Measurements from ENCODE around the gene GAS2. TPM values are rescaled to one million over a fixed set of nuclear protein-coding genes. Genes with fewer than 3 reads are reported as not detected.

Gene GAS2
- total and polyA plus RNA-seq, 12 donors: 1.5 to 21.7 (median 12.5) TPM

- no peak overlapping the region for H3K27ac ChIP-seq
- intact Hi-C loops (cut with DNase I): loop anchor here in 2 of 10 donors (10.0 kb wide), 1 partner anchor 48 kb away; no protein-coding TSS in a partner anchor
- DNase-seq (no peak), ATAC-seq (no peak)
- H3K4me3 ChIP-seq: no peak overlapping the region
- no peaks in the 10 kb centered on the region for H3K9me3 ChIP-seq
- H3K4me1 ChIP-seq: peaks cover 0 to 16% (median 0%) of the 10 kb centered on the region in 9 donors
- no peaks in the 10 kb centered on the region for H3K27me3 ChIP-seq
- no peaks in the 10 kb centered on the region for H3K36me3 ChIP-seq
- WGBS, 2 donors: 91 to 94% methylated on average over 3 of the region's 3 CpGs
- TF ChIP-seq CTCF (IDR thresholded peaks at IDR 0.05): no peak
Measured at GRCh38 chr11:22723274-22723673, 56.9 kb downstream of the GAS2 start.

GRCh38 chr11:22725079-22725478 is 58.7 kb downstream of the GAS2 start:
- ATAC-seq (peak in 7 of 8 donors; percentile 67 to 91 (median 80)), DNase-seq (no peak)
- H3K4me1 ChIP-seq: peaks cover 0 to 16% (median 0%) of the 10 kb centered on the region in 9 donors
- no peaks in the 10 kb centered on the region for H3K9me3 ChIP-seq
- TF ChIP-seq CTCF (IDR thresholded peaks at IDR 0.05): no peak
- H3K27me3 ChIP-seq: no peaks in the 10 kb centered on the region
- H3K4me3 ChIP-seq: no peak overlapping the region
- intact Hi-C loops (cut with DNase I): loop anchor here in 6 of 10 donors (5.0 to 10.0 kb wide), 4 partner anchors 48 to 98 kb away; partner anchors contain the start of genes FANCF (in 2 of the 6) and GAS2 (in 2 of the 6)
- 5 to 21% methylated on average over 3 of the region's 3 CpGs for WGBS, 2 donors
- no peaks in the 10 kb centered on the region for H3K36me3 ChIP-seq
- peak overlapping the region in 8 of 10 donors; percentile 8 to 82 (median 60) for H3K27ac ChIP-seq

- intact Hi-C loops (cut with DNase I): loop anchor here in 6 of 10 donors (5.0 to 10.0 kb wide), 4 partner anchors 51 to 101 kb away; partner anchors contain the start of genes FANCF (in 2 of the 6) and GAS2 (in 2 of the 6)
- peaks cover 0 to 24% (median 0%) of the 10 kb centered on the region in 9 donors for H3K4me1 ChIP-seq
- WGBS, 2 donors: 45 to 52% methylated on average over 3 of the region's 3 CpGs
- no peaks in the 10 kb centered on the region for H3K27me3 ChIP-seq
- H3K36me3 ChIP-seq: no peaks in the 10 kb centered on the region
- DNase-seq (no peak), ATAC-seq (no peak)
- no peaks in the 10 kb centered on the region for H3K9me3 ChIP-seq
- no peak overlapping the region for H3K4me3 ChIP-seq
- TF ChIP-seq CTCF (IDR thresholded peaks at IDR 0.05): no peak
- no peak overlapping the region for H3K27ac ChIP-seq
Measured at GRCh38 chr11:22728600-22729389, 62.4 kb downstream of the GAS2 start.

- WGBS, 2 donors: 0 to 30% methylated on average over 1 of the region's 1 CpG
- H3K4me3 ChIP-seq: no peak overlapping the region
Measured at GRCh38 chr11:22730319-22730718, 63.9 kb downstream of the GAS2 start.

More at GRCh38 chr11:22730319-22730718, 63.9 kb downstream of the GAS2 start:
- ATAC-seq (no peak), DNase-seq (no peak)
- intact Hi-C loops (cut with DNase I): loop anchor here in 3 of 10 donors (2.0 to 10.0 kb wide), 4 partner anchors 58 to 398 kb away; partner anchors contain the start of genes FANCF (in 1 of the 3) and GAS2 (in 1 of the 3)
- Histone ChIP-seq H3K27me3 (no peaks in the 10 kb centered on the region), H3K4me1 (peaks cover 0 to 27% (median 0%) of the 10 kb centered on the region in 9 donors), H3K9me3 (no peaks in the 10 kb centered on the region), H3K36me3 (no peaks in the 10 kb centered on the region), H3K27ac (no peak overlapping the region)
- peak in 7 of 9 donors; percentile 27 to 55 (median 35) for TF ChIP-seq CTCF (IDR thresholded peaks at IDR 0.05)
